ENCODE data around the gene CX3CR1.
"Not testable (repeated sequence)": the region's sequence is repeated elsewhere in the genome, so short reads cannot be mapped to it uniquely, and the experiment has no call there.

CX3CR1 gene

DNA sequence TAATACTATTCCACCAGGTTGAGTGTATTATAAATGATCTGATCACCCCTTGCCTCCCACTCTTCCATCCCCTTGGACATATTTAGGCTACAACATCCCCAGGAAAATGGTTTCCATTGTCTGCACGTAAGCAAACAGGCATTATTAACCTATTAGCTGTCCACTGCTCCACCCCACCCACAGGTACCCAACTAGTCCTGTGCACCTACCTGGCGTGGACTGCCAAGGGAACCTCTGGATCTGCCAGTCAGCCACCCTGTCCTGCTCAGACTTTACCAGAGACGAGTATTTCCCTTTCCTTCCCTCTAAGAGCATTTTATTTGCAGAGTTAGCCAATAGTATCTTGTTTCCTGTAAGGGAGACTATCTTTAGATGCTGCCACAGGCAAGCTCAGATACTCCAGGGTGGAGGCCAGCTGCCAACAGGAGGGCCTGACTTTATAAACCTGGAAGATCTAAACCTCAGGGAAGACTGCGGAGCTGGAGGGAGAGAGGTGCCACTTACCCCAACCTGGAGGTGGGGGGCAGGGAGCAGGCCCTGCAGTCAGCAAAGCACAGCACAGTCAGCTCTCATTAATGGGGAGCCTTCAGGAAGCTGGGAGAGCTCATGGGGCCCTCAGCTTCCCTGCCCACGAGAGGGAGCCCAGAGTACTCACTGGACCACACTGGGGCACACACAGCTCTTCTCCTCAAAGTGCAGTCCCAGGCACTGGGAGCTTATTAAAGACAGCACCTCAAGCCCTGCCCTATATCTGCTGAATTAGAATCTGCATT is at the start of gene CX3CR1:
Gene CX3CR1 (minus strand): TSS at position 292 of the 773 bp plus-strand sequence. CDS start 13,527 bp downstream, outside the sequence.
- DNase-seq (ENCODE audit: low spot score), result no peak

DNA sequence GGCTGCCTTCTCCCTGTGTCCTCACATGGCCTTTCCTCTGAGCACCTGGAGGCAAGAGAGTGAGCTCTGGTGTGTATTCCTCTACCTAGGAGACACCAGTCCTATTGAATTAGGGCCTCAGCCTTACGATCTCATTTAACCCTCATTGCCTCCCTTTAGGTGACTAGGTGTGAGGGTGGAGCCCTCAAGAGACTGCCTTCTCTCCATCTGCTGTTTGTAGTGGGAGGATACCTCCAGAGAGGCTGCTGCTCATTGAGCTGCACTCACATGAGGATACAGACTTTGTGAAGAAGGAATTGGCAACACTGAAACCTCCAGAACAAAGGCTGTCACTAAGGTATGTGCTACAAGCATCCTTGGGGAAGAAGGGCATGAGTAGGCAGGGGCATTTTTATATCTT is 49.7 kb upstream of the CX3CR1 start, which contains the start of gene CCR8:
Gene CCR8 (plus strand): TSS at position 217 of the 400 bp plus-strand sequence. CDS start 2,623 bp downstream, outside the sequence.
- no peak for DNase-seq (ENCODE audit: low spot score)

- DNase-seq (ENCODE audit: low spot score), result no peak
Measured at GRCh38 chr3:39327746-39328349, 48.0 kb upstream of the CX3CR1 start.

GRCh38 chr3:39327053-39327745 is 47.4 kb upstream of the CX3CR1 start:
- no peak for DNase-seq (ENCODE audit: low spot score)

DNA sequence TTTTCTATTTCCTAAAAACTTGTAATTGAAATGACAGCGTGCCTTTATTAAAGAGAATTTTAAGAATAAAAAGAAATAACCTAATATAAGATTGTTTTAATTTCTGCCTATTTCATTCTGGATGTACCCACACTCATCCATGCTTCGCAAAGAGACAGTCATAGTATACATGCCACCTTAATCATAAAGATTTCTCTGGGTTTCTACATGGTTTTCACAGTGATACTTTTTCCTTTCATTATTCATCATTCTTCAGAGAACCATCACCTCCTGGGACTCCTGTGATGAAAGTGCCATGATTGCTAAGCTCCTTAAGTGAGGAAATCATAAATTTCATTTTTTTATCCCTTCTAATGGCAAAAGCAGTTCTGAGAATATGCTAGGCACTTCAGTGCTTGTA is 45.4 kb upstream of the CX3CR1 start:
- DNase-seq (ENCODE audit: low spot score), result no peak

GRCh38 chr3:39323494-39323893 is 43.7 kb upstream of the CX3CR1 start:
- no peak for DNase-seq (ENCODE audit: low spot score)

- DNase-seq (ENCODE audit: low spot score), result no peak
Measured at GRCh38 chr3:39322936-39323335, 43.1 kb upstream of the CX3CR1 start.

DNA sequence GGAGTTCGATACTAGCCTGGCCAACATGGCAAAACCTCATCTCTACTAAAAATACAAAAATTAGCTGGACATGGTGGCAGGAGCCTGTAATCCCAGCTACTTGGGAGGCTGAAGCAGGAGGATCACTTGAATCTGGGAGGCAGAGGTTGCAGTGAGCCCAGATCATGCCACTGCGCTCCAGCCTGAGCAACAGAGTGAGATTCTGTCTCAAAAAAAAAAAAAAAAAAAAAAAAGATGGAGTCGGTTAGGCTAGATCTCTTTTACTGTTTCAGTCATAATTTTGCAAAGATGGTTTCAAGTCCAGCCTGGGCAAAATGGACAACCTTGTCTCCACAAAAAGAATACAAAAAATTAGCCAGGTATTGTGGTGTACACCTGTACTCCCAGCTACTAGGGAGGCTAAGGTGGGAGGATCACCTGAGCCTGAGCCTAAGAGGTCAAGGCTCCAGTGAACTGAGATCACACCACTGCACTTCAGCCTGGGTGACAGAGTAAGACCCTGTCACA is 42.4 kb upstream of the CX3CR1 start:
- DNase-seq (ENCODE audit: low spot score), result not testable (repeated sequence)

DNA sequence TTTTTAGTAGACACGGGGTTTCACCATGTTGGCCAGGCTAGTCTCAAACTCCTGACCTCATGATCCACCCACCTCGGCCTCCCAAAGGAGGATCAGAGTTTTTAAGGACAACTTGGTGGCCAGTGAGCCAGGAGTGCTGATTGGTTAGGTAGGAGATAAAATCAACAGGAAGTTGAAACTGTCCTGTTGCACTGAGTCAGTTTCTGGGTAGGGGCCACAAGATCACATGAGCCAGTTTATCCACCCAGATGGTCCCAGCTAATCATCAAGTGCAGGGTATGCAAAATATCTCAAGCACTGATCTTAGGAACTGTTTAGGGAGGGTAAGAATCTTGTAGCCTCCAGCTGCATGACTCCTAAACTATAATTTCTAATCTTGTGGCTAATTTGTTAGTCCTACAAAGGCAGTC is 41.7 kb upstream of the CX3CR1 start:
- DNase-seq (ENCODE audit: low spot score), result not testable (repeated sequence)

DNA sequence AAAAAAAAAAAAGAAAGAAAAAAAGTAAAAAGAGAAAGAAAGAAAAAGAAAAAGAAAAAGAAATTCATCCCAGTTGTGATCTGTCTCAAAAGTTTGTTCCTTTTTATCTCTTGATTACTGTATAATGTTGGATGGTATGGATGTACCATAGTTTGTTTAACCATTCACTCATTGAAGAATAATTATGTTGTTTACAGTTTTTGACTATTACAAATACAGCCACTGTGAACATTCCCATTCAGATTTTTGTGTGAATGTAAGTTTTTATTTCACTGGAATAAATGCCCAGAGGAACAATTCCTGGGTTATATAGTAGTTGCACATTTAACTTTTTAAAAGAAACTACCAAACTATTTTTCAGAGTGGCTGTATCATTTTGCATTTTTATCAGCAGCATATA is 39.4 kb upstream of the CX3CR1 start:
- DNase-seq (ENCODE audit: low spot score), result no peak

GRCh38 chr3:39318301-39318700 is 38.5 kb upstream of the CX3CR1 start:
- no peak for DNase-seq (ENCODE audit: low spot score)

GRCh38 chr3:39317571-39318169 is 37.8 kb upstream of the CX3CR1 start:
- no peak for DNase-seq (ENCODE audit: low spot score)

DNA sequence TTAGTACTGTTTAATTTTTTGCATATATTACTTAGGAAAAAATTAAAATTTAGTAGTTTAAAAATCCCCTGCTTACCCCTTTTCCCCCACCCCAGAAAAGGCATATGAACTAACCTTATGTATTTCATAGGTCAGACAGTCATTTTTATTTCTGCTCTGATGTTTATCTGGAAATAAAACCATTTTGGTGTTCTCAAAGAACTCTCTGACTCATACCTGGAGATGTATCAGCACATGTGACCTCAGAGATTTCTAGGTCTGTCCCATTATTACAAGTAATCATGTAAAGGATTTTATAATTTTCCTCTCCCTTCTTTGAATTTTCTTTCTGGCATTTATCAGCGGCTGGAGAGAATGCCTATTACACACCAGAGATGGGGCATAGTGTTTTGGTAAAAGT is 35.6 kb upstream of the CX3CR1 start:
- no peak for DNase-seq (ENCODE audit: low spot score)

DNA sequence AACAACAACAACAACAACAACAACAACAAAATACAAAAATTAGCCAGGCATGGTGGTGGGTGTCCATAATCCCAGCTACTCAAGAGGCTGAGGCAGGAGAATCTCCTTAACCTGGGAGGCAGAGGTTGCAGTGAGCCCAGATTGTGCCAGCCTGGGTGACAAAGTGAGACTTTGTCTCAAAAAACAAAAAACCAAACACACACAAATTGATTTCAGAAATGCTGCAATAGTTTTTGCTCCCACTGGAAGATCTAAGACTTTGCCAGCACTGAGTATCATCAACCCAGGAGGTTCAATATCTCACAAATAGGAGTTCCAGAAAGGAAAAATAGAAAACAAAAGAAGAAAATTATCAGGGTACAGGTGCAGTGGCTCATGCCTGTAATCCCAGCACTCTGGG is 33.5 kb upstream of the CX3CR1 start:
- DNase-seq (ENCODE audit: low spot score), result no peak

DNA sequence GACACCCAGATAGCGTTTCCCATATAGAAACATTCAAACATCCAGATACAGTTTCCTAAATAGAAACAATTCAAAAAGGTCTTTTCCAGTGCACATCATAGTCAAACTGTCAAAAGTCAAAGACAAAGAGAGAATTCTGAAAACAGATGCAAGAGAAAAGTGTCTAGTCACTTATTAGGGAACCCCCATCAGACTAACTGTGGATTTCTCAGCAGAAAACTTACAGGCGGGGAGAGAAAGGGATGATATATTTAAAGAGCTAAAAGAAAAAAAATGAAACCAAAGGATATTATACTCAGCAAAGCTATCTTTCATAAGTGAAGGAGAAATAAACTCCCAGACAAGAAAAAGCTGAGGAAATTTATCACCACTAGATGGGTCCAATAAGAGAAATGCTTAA is 22.3 kb upstream of the CX3CR1 start:
- no peak for DNase-seq (ENCODE audit: low spot score)

DNA sequence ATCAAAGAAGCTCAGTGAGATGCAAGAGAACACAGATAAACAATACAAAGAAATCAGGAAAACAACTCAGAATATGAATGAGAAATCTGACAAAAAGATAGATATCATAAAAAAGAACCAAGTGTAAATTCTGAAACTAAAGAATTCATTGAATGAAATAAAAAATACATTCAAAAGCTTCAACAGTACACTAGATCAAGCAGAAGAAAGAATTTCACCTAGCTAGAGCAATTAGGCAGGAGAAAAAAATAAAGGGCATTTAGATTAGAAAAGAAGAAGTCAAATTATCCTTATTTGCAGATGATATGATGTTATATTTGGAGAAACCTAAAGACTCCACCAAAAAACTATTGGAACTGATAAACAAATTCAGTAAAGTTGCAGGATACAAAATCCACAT is 19.4 kb upstream of the CX3CR1 start:
- no peak for DNase-seq (ENCODE audit: low spot score)

- DNase-seq (ENCODE audit: low spot score), result no peak
Measured at GRCh38 chr3:39296197-39297077, 16.6 kb upstream of the CX3CR1 start.

- no peak for DNase-seq (ENCODE audit: low spot score)
Measured at GRCh38 chr3:39295184-39295775, 15.4 kb upstream of the CX3CR1 start.

GRCh38 chr3:39294446-39295183 is 14.8 kb upstream of the CX3CR1 start:
- DNase-seq (ENCODE audit: low spot score), result no peak

GRCh38 chr3:39292961-39293360 is 13.1 kb upstream of the CX3CR1 start:
- DNase-seq (ENCODE audit: low spot score), result no peak

Measured in hematopoietic multipotent progenitor cell treated with erythropoietin and hydrocortisone succinate and interleukin-3 and kit ligand, for 15 days (in vitro differentiated cells).